Large intestine (tissue), 3 donors: ENCODE measurements around the gene USP48. TPM values are rescaled to one million over a fixed set of nuclear protein-coding genes. Genes with fewer than 3 reads are reported as not detected.
"Not testable (repeated sequence)": the region's sequence is repeated elsewhere in the genome, so short reads cannot be mapped to it uniquely, and the experiment has no call there.

ENCODE experiments used
- DNase-seq, 2 donors: peaks; one replicate each; pipeline versions ENCODE4 v3.0.0 to v3.0.0-alpha.2; 2013
- H3K27ac ChIP-seq: one replicate; pipeline ENCODE4 v1.5.1; 2013; ENCODE audit warnings: low read length
- H3K27me3 ChIP-seq: 2 replicates; pipeline ENCODE4 v1.6.1; 2013; ENCODE audit warnings: low read length; ENCODE audit not compliant: control insufficient read depth, insufficient read depth
- H3K36me3 ChIP-seq: 2 replicates; pipeline ENCODE4 v1.6.1; 2013; ENCODE audit warnings: low read length; ENCODE audit not compliant: control insufficient read depth, insufficient read depth
- H3K4me1 ChIP-seq: one replicate; pipeline ENCODE4 v1.6.1; 2013; ENCODE audit warnings: low read length; ENCODE audit not compliant: control insufficient read depth, insufficient read depth
- H3K4me3 ChIP-seq: one replicate; pipeline ENCODE4 v1.5.1; 2013; ENCODE audit warnings: low read length
- H3K9me3 ChIP-seq: one replicate; pipeline ENCODE4 v1.6.1; 2013; ENCODE audit warnings: mild to moderate bottlenecking, low read depth, low read length, moderate library complexity; ENCODE audit not compliant: control insufficient read depth
- WGBS: methylation state at CpG from one replicate; pipeline ENCODE4 v1.1.5; 2013; ENCODE audit warnings: low lambda C conversion rate; ENCODE audit not compliant: insufficient coverage; 5-methylcytosine and 5-hydroxymethylcytosine counted together
- polyA plus RNA-seq: library from polyadenylated mRNA; unstranded; fragments of 120-200 nt; gene quantifications from one replicate; pipeline ENCODE4 v1.2.1, GENCODE V29; 2013

USP48 gene
- polyA plus RNA-seq, 1 donor: 43.3 TPM

DNA sequence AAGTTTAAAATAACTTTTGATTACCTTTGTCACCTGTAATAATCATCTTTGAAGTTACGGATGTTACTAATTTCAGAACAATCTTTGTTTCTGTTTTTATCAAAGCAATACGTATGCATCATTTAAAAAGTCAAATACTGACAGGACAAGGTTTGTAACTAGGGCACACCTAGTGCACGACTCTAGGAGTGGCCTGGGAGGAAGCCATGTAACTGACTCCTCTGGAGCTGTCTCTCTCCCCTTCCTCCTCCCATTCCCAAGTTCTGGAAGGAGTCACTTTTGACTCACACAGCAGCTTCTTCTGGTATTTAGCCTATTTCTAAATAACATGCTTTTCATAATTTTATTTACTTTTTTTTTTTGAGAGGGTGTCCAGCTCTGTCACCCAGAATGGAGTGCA lies 102.0 kb downstream of the USP48 start:
- H3K4me1 ChIP-seq: no peaks in the 10 kb centered on the region
- H3K4me3 ChIP-seq: no peak overlapping the region
- DNase-seq: no peak
- H3K36me3 ChIP-seq: peaks cover 40% of the 10 kb centered on the region
- H3K9me3 ChIP-seq: peaks cover 5% of the 10 kb centered on the region
- 100% methylated on average over 1 of the region's 3 CpGs for WGBS
- no peaks in the 10 kb centered on the region for H3K27me3 ChIP-seq
- H3K27ac ChIP-seq: no peak overlapping the region

DNA sequence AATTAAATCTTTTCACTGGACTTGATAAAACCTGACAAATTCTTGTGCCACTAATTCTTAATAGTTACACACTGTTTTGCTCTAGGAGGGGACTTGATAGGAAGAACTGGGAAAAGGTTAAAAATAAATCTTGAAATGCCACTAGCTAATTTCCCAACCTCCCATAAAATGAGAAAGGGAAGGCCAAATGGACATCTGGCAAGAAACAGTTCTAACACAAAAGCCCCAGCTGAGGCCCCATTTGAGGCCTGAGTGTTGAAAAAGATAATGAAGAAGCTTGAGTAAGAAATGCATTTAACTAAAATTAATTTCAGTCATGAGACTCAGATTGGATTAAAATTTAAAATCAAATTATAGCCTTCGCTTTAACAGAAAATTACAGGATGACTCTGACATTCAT lies 102.6 kb downstream of the USP48 start:
- DNase-seq: no peak
- peaks cover 36% of the 10 kb centered on the region for H3K36me3 ChIP-seq
- peaks cover 5% of the 10 kb centered on the region for H3K9me3 ChIP-seq
- no peaks in the 10 kb centered on the region for H3K27me3 ChIP-seq
- H3K27ac ChIP-seq: no peak overlapping the region
- no peak overlapping the region for H3K4me3 ChIP-seq
- WGBS: 88% methylated on average over 1 of the region's 1 CpG
- H3K4me1 ChIP-seq: no peaks in the 10 kb centered on the region

DNA sequence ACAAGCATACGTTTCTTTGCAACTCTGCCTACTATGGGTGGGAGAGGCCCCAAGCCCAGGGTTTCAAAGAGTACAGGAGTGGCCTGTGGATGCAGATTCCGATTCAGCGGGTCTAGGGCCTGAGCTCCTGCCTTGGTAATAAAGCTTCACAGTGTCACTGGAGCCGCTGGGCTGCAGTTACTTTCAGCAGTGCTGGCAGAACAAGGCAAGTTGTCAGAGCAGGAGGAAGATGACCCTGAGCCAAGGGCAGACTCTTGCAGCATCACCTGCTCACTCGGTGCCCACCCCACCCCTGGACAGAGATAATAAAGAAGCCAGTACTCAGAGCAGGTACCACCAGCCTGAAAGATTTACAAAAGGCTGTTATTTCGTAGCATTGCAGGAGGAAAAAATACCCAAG lies 105.8 kb downstream of the USP48 start:
- WGBS: 100% methylated on average over 1 of the region's 6 CpGs
- H3K36me3 ChIP-seq: peaks cover 27% of the 10 kb centered on the region
- no peaks in the 10 kb centered on the region for H3K27me3 ChIP-seq
- no peak overlapping the region for H3K27ac ChIP-seq
- H3K4me1 ChIP-seq: peaks cover 6% of the 10 kb centered on the region
- no peak overlapping the region for H3K4me3 ChIP-seq
- no peaks in the 10 kb centered on the region for H3K9me3 ChIP-seq
- no peak for DNase-seq

DNA sequence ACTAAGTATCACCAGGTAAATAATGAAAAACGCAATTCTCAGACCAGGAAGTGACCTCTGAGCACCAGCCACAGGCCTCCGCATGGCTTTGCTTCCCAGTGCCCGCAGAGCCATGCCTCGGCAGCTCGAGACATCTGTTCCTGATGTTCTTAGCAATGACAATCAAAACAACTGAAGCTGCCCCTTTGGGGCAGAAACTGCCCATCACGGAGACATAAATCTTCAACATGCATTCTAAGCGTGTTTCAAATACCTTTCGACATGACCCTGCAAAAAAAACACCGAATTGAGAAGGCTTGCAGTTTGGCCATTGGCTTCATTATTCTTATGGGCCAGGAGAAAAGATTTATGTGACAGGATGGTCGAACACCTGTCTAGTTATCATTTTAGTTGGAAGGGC lies 108.0 kb downstream of the USP48 start:
- Histone ChIP-seq H3K4me3 (no peak overlapping the region), H3K27ac (no peak overlapping the region), H3K4me1 (peaks cover 9% of the 10 kb centered on the region), H3K9me3 (no peaks in the 10 kb centered on the region), H3K36me3 (peaks cover 18% of the 10 kb centered on the region), H3K27me3 (peaks cover 9% of the 10 kb centered on the region)
- WGBS: 84% methylated on average over 3 of the region's 10 CpGs
- no peak for DNase-seq

DNA sequence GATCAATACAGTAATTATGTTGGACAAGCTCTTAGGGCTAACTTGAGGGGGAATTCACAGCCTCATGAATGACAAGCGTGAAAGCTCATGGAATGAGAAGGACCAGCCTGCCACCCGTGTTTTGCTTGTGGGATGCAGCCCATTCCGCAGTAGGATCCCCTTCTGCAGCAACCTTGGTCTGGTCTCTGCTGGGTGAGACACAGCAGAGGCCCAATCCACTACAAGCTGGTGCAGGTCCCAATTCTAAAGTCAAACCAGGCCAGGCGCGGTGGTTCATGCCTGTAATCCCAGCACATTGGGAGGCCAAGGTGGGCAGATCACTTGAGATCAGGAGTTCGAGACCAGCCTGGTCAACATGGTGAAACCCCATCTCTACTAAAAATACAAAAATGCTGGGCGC lies 109.1 kb downstream of the USP48 start:
- H3K9me3 ChIP-seq, H3K27ac ChIP-seq, DNase-seq, H3K4me3 ChIP-seq: not testable (repeated sequence)
- no CpG with 5 or more reads among the region's 7 CpGs for WGBS
- Histone ChIP-seq H3K27me3 (peaks cover 17% of the 10 kb centered on the region), H3K4me1 (peaks cover 16% of the 10 kb centered on the region), H3K36me3 (peaks cover 12% of the 10 kb centered on the region)

DNA sequence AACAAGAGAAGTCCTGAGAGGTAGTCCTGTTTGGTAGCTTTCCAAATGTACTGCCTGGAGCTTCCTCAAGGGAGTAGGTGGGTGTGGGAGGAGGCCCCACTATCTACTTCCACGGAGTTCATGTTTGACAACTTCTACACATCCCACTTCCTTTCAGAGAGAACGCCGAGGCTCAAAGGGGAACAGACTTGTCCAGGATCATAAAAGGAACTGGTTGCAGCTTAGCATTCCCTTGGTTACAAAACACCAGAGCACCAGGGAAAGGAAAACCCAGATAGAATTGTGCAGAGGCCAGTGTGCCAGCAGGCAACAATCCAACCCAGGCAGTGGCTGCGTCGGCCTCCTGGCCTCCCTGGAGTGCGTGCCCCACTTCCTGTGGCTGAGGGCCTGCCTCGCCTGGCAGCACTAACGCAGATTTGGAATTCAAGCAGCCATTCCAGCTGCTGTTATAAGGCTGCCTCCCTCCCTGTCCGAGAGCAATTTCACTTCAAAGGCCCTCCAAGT lies 109.6 kb downstream of the USP48 start:
- H3K27me3 ChIP-seq: peaks cover 23% of the 10 kb centered on the region
- no peak for DNase-seq
- peaks cover 8% of the 10 kb centered on the region for H3K36me3 ChIP-seq
- H3K4me3 ChIP-seq: no peak overlapping the region
- WGBS: no CpG with 5 or more reads among the region's 9 CpGs
- H3K9me3 ChIP-seq: no peaks in the 10 kb centered on the region
- H3K4me1 ChIP-seq: peaks cover 21% of the 10 kb centered on the region
- H3K27ac ChIP-seq: no peak overlapping the region

DNA sequence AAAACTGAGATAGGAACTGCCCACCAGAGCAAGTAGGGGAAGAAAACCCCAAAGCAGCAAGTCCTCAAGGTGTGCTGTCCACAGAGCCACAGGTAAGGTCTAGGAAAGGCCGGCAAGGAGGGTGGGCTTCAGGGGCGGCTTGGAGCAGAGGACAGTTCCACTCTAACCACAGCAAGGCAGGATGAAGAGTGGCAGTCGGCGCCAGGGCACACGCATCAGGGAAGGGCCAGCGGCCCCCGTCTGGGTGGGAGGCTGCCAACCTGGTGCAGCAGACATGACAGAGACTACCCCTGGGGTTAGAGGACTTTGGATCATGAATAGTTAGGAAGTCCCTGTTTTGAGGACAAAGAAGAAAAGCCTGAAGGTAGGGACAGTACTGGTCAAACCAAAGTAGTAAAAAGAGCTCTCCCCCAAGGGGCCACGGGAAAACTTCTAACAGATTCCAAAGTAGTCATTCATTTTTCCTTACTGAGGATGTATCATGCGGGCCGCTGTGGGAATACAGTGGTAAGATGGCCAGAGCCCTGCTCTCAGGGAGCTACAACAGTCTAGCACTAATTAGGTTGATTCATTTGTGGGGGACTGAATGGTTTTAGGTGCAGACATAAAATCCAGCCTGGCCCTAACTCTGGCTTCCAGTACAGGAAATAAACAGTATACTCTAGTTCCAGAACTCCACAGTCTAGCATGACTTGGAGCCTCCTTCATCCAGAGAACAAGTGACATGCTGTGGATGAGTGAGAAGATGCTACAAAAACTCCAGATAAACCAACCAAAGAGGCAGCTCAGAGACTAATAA lies 110.3 kb downstream of the USP48 start:
- Histone ChIP-seq H3K27me3 (peaks cover 29% of the 10 kb centered on the region), H3K9me3 (no peaks in the 10 kb centered on the region), H3K36me3 (peaks cover 4% of the 10 kb centered on the region), H3K4me1 (peaks cover 27% of the 10 kb centered on the region), H3K4me3 (no peak overlapping the region), H3K27ac (no peak overlapping the region)
- no peak for DNase-seq
- WGBS: no CpG with 5 or more reads among the region's 10 CpGs

DNA sequence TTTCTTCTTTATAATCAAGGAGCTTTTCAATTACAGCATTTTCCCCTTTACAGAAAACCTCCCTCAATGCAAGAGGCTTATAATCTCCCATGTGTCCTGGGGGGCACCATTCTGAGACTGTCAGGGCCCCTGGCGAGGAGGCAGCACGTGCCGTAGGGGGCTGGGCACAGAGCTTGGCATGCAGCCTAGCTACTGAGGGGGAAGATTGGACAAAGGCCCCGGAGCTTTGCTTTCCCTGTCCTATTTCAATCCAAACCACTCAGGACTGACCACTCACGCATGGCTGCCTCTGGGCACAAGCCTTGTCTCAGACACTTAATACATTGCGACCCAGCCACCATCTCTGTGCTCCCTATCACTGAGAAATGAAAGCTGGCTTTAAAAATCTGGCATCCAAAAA lies 111.0 kb downstream of the USP48 start:
- Histone ChIP-seq H3K4me3 (no peak overlapping the region), H3K9me3 (no peaks in the 10 kb centered on the region), H3K36me3 (no peaks in the 10 kb centered on the region), H3K4me1 (peaks cover 35% of the 10 kb centered on the region), H3K27ac (no peak overlapping the region), H3K27me3 (peaks cover 31% of the 10 kb centered on the region)
- WGBS: no CpG with 5 or more reads among the region's 6 CpGs
- no peak for DNase-seq

DNA sequence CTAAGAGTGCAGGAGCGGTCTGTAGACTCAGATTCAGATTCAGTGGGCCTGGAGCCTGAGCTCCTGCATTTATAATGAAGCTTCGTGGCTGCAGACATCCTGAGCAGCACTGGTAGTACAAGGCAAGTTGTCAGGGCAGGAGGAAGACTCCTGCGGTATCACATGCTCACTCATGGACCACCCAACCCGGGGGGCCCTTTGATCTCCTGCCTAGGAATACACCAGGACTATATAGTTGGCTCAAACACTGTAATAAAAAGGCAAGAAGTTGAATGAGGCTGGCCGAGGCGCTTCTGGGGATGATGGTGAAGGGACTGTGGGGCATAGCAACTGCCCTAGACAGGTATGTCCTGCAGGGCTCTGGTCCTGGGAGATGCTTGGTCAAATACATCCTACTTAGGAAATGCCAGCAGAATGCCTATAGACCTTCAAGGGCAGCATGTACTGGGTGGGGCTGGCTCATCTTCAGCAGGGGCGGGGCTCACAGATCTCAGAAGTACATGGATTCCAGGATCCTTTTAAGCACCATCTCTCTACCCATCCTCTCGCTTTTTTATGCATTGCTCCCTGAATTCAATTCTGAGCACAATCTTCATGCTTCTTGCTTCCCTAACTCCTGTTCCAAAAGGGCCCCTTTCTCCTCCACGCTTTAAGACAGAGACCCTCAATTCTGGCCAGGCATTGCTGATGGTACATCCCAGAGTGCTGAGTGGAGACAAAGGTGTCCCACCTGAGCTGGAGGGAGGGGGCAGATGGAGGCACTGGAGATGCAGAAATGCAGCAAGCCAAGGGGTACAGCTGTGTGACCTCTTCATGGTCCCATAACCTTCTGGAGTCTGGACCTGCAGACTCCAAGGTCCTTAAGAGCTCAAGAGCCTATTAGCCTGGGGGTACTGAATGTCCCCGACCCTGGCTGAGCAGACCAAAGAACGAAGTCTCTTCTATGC lies 111.7 kb downstream of the USP48 start:
- Histone ChIP-seq H3K27me3 (peaks cover 31% of the 10 kb centered on the region), H3K27ac (no peak overlapping the region), H3K9me3 (no peaks in the 10 kb centered on the region), H3K4me3 (no peak overlapping the region), H3K4me1 (peaks cover 40% of the 10 kb centered on the region), H3K36me3 (no peaks in the 10 kb centered on the region)
- DNase-seq: no peak
- WGBS: no CpG with 5 or more reads among the region's 11 CpGs

DNA sequence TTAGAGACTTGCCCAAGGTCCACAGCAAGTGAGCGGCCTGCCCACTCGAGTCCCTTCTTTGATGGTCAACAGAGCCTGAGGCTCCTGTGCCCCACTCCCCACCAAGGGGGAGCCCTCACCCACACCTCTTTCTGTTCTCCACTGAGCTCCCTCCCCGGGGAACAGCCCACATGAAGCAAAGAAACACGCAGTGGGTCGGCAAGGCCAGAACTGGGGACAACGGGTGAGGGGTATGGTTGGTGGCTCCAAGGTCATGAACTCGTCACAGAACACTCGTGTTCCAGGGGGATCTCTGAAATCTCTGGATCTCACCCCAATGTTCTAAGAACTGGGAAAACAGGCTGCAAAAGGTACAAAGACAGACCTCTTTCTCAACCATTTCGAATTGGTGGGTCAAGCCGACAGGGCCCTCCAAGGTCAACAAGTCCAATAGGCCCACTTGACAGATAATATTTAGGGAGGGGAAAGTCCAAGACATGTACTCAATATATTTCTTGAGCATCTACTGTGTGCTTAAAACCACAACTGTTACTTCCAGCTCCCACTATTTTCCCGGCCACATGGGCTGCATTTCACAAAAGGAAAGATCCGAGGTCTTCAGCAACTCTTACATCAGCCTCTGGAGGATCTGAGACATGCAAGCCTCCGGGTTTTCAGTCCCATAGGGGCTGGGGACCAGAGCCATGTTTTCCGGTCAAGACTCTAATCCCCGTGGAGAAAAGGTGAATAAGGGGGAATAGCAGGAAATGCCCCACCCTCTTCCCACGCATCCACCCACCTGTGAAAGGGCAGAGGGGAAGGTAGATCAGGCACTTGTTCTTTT lies 112.7 kb downstream of the USP48 start:
- peaks cover 31% of the 10 kb centered on the region for H3K27me3 ChIP-seq
- H3K27ac ChIP-seq: no peak overlapping the region
- H3K9me3 ChIP-seq: no peaks in the 10 kb centered on the region
- no peak for DNase-seq
- H3K4me1 ChIP-seq: peaks cover 40% of the 10 kb centered on the region
- WGBS: no CpG with 5 or more reads among the region's 16 CpGs
- H3K4me3 ChIP-seq: peak overlapping the region; percentile 45
- no peaks in the 10 kb centered on the region for H3K36me3 ChIP-seq
